Superior temporal gyrus (tissue), 1 donor: Measurements from ENCODE around the gene UBE2H.
"Not testable (repeated sequence)": the region's sequence is repeated elsewhere in the genome, so short reads cannot be mapped to it uniquely, and the experiment has no call there.

Experiments used
- DNase-seq: peaks from one replicate; pipeline ENCODE4 v3.0.0-alpha.2; 2016; ENCODE audit errors: extremely low spot score

Gene UBE2H

DNA sequence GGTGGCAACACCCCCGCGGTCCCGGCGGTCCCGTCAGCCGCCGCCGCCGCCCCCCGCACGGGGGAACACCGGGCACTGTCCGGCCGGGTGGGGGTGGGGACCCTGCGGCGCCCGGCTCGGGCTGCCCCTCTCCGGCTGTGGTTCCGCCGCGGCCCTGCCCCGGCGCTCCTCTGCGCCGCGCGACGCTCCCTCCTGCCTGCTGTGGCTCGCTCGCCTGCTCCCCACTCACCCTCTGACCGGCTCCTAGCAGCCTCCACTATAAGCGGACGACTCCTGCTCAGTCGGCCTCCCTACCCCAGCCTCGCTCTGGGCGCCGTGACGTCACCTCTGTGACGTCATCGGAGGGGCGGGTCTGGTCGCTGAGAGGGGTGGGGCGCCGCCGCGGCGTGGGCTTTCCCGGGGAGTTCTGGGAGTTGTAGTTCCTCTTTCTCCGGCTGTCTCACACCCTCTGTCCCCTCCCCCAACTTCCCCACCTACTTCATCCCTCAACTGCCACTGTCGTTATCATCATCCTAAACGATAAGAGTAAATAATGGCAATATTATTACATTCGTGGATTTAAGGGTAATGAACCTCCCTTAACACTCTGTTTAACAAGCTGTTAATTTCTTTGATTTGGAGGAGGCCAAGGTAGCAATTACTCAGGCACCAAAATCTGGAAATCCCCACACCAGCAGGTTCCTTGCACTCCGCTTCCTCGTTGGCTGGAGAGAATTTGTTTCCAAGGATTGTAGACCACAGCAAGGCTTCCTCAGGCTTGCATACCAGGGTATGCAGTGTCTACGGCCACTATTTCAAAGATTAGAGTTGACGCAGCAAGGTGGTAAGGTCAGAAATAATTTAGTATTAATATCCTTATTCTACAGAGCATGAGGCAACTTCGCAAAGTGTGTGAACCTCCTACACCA lies at the start of gene UBE2H:
Gene UBE2H (minus strand): TSS at position 308 of the 908 bp plus-strand sequence. CDS start 405 bp downstream, outside the sequence.
- peak; percentile 92 for DNase-seq

DNA sequence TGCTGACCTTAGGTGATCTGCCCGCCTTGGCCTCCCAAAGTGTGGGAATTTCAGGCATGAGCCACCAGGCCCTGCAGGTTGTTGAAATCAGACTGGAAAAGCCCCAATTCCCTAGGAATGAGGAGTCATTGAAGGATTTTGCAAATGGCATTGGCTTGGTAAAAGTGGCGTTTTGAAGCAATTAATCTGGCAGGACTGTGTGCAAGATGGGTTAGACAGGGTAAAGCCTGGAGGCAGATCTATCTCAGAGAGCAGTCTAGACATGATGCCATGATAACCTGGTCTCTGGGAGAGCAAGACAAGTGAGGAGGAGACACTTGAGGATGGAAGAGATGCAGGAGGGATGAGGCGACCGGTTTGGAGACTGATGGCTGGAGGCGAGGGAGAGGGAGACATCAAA lies 45.7 kb upstream of the UBE2H start:
- no peak for DNase-seq

DNA sequence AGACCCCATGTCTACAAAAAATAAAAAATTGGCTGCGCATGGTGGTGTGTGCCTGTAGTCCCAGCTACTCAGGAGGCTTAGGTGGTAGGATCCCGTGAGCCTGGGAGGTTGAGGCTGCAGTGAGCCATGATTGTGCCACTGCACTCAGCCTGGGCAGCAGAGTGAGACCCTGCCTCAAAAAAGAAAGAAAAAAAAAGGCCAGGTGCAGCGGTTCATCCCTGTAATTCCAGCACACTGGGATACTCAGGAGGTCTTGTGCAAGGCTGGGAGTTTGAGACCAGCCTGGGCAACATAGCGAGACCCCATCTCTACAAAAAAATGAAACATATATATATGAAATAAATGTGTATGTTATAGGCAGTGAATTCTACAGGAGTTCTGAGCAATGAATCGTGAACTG lies 44.5 kb upstream of the UBE2H start:
- no peak for DNase-seq

DNA sequence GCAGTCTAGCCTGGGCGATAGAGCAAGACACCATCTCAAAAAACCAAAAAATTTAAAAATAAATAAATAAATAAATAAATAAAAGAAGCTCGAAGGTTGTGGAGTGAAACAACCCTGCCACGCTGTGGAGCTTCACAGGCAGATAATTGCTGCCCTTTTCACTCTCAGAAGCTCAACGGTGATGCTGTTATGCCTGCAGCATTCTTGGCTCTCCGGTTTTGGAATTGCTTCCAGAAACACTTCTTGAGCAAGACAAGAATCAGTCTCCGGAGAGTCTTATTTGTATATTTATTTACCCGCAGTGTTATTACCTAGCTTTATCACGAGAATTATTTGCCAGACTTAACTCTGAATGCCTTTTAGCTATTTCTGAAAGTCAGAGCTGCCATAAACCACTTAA lies 40.5 kb upstream of the UBE2H start:
- DNase-seq: no peak

DNA sequence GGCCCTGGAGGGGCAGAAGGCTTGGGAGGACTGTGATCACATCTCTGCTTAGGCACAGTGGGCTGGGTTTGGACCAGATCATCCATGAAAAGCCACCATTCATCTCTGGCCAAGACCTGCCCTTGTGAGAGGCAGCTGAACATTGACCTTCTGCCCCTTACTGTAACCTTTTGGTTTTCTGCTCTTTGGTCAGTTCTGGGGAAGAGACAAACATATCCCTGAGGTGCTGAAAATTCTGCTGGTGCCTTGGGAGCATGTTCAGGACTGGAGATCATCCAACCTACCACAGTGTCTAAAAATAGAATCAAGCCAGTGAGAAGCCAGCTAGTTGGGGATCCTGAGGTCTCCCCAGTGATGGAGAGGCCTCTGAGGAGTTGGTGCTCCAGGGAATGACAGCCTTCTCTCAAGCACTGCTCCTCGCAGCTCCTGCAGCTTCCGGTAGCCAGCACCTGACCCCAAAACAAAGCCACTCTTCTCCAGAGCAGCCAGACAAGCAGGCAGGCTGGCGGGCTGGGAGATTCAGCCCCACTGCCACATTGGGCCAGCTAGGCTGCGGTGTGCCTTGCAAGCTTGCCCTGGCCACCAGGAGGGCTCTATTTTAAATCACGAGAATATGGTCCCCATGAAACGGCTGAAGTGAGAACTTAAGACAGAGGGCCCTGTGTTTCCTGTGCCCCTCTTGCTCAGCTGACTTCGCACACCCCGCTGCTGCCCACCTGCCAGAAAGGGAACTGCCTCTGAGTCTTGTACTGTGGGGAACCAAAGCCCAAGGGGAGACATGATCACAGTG lies 37.8 kb upstream of the UBE2H start:
- no peak for DNase-seq

DNA sequence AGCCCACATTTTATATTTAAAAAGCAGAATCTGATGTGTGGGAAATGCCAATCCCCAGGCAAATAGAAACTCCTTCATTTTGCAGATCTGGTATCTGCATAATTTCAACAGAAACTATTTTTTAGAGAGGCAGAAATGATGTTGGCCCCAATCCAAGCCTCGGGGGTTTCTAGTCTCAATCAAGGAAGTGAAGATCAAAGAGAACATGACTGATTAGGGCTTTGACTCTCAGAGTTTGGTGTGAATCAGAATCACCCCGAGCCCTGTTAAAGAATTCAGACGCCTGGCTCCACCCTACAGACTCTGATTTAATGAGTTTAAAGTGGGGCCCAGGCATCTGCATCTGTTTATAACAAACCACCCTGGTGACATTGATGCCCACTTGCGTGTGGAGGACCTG lies 36.7 kb upstream of the UBE2H start:
- DNase-seq: no peak

DNA sequence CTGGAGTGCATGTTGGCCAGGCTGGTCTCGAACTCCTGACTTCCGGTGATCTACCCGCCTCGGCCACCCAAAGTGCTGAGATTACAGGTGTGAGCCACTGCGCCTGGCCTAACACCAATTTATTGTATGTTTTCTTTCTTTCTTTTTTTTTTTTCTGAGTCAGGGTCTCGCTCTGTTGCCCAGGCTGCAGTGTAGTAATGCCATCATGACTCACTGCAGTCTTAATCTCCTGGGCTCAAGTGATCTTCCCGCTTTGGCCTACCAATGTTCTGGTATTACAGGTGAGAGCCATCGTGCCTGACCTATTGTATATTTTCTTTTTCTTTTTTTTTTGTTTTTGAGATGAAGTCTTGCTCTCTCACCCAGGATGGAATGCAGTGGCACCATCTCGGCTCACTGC lies 33.8 kb upstream of the UBE2H start:
- DNase-seq: no peak

DNA sequence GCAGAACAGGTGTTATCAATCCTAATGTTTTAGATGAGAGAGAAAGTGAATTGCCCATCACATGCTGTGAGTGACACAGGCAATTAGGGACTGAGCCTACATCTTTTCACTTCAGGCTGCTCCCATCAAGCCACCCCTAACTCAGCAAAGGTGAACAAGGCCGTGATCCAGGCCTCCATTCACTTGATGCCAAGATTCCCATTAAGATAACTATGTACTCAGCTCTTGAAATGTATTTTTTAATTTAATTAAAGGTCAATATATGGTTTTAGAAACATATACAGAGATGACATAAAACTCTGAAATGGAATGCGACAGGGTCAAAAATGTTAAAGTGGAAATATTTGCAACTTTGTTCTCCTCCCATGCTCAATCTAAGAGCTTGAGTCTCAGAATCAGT lies 27.9 kb upstream of the UBE2H start:
- no peak for DNase-seq

DNA sequence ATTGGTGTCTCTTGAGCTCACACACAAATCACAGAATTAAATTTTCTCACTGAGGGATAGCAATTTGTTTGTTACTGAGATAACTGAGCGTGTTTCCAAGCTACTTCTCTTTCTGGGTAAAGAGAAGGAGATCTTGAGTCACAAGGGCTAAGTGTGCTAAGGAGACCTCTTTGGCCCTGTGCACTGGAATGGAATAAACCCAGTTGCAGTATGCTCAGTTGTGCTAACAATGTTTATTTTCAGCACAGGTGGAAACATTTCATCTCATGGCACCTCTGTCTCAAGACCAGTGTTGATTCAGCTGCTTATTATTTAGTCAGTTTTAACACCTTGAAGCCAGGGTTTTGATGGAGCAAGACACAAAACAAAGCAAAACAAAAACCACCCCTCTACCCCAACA lies 22.5 kb upstream of the UBE2H start:
- DNase-seq: no peak

DNA sequence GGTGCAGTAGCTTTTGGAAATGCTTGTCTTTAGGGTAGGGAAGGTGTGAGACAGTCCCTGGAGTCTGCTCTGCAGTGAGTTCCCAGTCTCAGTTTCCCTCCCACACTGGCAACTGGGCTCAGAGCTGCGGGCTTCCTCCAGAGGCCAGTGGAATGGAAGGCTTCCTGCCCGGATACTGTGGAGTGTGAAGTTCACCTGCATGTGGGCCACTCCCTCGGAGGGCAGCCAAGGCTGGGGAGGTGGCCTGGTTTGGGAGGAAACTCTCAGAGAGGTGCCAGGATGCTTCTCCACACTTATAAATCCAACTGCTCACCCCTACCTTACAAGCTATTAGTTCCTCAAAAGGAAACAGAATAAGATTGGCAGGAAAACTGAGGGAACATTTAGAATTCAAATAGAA lies 18.1 kb upstream of the UBE2H start:
- DNase-seq: no peak

DNA sequence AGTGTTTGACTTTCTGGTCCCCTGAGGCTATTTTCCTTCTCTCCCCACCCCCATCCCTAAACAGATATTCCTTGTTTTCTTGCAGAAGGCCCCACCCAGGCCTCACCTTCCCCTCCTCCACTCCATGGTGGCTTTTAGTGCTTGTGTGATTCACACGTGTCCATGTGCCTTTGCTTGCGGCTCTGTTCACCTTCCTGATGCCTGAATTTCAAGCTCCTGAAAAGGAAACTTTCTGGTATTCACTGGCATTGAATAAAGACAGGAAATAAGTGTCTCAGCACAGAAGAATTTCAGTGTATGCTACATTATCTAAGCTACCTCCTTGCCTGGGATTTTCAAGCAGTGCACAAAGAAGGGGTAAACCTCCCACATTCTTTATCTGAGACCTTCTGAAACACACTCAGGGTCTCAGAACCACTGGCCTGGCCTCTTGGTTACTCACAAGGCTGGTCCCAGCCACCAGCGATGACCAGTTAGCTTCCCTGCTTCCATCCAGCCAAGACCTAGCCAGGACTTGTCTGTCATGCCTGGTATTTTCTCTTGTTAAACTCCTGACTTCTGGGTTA lies 17.2 kb upstream of the UBE2H start:
- DNase-seq: no peak

DNA sequence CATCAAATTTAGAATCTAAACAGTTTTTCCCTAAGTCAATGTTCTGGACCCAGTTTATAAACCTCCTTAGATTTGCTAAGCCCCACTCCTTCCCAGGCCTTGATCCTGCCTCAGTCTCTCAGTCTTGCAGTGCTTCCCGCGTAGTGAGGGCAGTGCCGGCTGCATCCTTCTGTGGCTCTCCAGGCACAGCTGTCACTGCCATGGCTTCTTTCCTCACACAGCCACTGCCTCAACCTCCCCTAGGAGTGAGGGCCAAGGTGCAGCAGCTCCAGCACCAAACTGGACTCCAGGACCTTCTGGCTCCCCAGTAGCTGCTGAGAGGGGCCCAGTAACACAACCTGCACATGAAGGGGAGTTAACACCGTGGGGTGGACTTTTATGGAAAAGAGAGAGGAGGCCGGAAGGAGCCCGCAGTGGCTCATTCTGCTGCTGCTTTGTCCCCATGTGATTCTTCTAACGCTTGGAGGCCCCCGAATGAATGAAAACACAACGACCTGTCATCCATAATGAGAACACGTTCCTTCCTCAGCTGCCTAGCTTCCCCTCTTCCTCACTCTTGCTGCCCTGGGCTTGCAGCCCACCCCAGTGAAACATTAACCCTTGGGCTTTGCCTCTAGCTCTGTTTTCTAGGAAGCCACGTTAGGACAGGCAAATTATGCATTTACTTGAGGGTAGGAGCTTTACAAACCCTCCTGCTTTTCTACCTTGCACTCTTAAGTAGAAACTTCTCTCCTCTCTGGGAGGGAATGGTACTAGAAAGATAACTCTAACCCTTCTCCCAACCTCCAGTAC lies 16.0 kb upstream of the UBE2H start:
- DNase-seq: no peak

DNA sequence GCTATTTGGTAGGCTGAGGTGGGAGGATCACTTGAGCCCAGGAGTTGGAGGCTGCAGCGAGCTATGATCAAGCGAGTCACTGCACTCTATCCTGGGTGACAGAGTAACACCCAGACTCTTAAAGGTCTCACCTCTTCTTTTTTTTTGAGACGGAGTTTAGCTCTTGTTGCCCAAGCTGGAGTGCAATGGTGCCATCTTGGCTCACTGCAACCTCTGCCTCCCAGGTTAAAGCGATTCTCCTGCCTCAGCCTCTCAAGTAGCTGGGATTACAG lies 7.4 kb upstream of the UBE2H start:
- not testable (repeated sequence) for DNase-seq

DNA sequence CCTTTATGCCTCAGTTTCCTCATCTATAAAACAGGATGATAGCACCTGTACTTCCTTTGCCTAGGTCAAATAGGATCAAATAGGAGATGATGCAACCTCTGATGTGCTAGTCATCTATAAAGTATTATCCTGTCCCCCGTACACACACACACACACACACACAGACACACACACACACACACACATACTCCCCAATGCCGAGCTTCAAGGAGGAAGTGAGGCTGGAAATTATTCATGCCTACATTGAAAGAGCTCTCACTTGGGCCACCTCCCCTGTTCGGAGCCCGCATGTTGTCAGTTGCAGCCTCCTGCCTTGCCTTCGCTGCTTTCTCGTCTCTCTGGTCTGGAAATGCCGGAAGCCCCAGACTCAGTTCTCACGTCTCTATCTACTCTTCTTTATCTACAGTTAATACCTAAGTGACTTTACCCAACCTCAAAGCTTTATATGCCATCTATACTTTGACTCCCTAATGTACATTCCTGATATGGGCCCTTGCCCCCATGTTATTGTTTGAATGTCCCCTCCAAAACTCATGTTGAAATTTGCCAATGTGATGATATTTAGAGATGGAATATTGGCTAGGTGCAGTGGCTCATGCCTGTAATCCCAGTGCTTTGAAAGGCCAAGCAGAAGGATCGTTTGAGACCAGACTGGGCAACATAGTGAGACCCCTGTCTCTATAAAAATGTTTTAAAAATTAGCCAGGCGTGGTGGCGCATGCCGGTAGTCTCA lies 6.9 kb upstream of the UBE2H start:
- DNase-seq: no peak

DNA sequence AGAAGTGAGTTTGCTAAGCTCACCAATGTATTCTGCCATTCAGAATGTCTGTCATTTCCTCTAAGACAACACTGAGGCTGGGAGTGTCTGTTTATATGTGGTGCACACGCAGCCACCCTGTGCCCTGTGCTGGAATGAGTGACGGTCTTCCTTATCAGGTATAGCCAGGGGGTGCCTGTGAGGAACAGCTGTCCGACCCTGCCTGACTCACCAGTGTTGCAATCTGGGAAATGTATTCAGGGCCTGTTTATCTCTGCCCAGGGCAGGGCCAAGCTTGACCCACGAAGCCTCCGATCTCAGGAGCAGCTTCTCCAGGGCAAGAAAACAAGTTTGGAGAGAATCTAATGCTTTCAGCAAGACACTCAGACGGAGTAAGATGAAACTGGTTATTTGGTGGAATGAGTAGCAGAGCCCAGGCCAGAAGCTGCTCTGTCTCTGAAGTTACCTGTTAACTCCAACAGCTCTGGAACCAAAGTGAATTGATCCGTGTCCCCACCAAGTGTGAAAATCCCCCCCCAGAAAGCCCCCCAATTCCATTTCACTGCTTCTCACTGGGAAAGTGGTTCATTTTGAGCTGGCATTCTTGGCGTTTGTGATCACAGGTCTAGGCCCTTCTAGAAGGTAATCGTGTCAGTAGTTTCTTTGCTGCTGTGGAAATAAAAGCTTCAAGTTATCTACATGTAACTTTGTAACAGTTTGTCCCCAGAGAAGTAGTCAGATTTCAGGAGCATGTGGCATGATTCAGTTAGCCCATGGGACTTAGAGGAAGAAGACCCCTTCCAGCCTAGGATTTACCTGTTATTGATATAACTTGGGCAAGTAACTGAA lies 6.1 kb upstream of the UBE2H start:
- DNase-seq: no peak

DNA sequence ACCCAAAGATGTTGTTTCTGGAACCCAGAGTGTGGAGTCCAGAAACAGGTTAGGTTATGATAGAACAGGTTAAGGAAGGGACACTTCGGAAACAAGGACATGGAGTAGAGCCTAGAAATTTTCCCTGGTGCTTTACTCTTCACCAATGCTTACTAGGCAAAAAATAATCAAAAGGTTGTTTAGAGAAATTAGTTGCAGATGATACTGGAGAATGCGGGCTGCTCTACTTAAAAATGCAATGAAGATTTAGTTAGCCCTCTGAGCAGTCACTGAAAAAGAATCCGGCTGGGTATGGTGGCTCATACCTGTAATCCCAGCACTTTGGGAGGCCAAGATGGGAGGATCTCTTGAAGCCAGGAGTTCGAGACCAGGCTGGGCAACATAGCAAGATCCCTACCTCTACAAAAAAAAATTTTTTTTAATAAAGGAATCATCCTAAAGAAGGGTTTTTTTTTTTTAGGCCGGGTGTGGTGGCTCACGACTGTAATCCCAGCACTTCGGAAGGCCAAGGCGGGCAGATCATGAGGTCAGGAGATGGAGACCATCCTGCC lies 3.3 kb upstream of the UBE2H start:
- DNase-seq: no peak

DNA sequence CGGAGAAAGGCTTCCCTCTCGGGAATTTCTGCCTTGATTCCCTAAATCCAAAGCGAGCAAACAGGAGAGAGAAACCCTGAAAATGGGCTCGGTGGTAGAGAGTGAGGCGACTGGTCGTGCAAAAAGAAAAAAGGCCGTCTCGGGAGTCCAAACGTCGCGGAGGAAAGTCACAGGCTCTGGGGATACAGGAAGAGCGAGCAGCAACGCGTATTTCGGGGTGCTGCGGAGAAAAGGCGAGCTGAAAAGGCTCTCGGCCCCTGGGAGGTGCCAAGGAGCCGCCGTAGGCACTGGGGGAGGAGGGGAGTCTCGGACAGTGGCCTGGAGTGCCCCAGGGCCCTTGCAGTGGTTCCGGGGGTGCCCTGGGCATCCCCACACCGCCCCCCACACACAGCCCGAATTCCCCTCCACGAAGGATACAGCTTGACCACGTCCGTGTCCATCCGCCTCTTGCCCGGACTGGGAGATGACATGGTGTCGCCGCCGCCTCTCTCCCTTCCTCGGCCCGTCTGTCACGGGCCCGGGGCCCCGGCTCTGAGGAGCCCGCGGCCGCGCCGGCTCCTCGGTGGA lies 591 bp downstream of the UBE2H start:
- DNase-seq: peak; percentile 71

DNA sequence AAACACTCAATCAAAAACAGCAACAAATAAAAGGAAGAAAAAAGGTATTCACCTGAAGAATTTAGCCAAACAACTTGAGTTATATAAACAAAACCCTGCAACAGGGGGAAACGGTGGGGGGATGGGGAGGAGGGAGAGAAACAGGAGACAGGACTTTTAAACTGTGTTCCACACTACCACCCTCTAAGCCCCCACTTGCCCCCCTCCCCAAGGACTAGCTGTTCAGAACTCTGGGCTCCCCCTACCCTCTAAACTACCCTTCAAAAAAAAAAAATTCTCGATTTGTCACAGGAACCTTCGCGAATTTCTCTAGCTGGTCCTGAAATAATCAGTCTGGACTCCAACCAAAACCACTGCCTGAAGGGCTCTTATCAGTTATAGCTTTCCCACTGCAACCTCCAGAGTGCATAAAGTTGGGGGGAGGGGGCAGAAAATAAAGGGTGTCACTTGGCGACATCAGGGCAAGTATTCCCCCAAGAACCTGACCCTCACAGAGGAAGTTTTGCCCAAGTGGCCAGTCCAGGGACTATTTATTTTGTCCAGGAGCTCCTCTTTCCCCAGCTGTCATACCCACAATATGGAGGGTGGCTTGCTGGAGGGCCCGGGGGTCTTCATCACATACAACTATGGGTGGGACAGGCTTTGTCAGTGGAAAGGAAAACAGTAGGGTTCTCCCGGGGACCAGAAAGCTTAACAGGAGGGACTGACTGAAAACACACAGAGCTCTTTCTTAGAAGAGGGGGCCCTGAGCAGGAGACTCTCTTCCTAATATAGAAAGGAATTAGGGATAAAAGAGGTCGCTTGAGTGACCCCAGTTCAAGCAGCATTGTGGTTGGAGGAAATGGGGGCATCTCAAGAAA lies 1.3 kb downstream of the UBE2H start:
- peak; percentile 25 for DNase-seq

DNA sequence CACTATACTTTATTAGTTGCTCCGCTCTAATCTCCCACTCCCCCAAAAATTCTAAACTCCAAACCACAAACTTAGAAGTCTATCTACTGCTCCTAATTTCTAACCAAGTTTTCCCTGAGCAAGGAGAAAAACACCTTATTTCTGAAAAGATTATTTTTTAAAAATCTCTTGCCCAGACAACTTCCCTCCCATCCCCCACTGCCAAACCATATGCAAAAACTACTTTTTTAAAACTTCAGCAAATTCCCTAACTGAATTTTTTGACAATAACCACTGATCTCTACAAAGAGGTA lies 1.9 kb downstream of the UBE2H start:
- DNase-seq: no peak
